Liver (tissue), 3 donors: ENCODE results near the gene CDH4.

ENCODE experiments used
- CTCF ChIP-seq: fragments of 150-350 bp; IDR thresholded peaks from 2 replicates; pipeline ENCODE4 v1.5.1; 2017; ENCODE audit warnings: improper control_type of control experiment, low read depth, low read length; ENCODE audit not compliant: missing input control
- EGR1 ChIP-seq, 2 donors: IDR thresholded peaks; 2 replicates each; pipeline ENCODE4 v1.6.1; 2016 to 2018; ENCODE audit warnings: antibody characterized with exemption in 2 of 2, low read depth in 2 of 2
- donor health status: healthy.
- donor health status: healthy.

GRCh38 chr20:61433816-61434215 lies 181.8 kb downstream of the CDH4 start:
- TF ChIP-seq EGR1 (IDR thresholded peaks at IDR 0.05; ENCODE audit: low read depth in 2 of 2) (no peak), CTCF (no peak)
